HCT116 (cell line): ENCODE results near the gene UACA. TPM values are rescaled to one million over a fixed set of nuclear protein-coding genes. Genes with fewer than 3 reads are reported as not detected.

Experiments used
- ATAC-seq: fragments of 200-7000 bp; cut with Tn5 transposase; 2 replicates; pipeline ENCODE4 v1.9.1; 2020; ENCODE audit warnings: mild to moderate bottlenecking, moderate library complexity
- BruUV-seq: library from RNA; stranded (reverse); fragments of 400-500 nt; replicated peaks from 2 replicates; lab custom pipeline; 2021; lab: Mats Ljungman, UMichigan
- CTCF ChIA-PET: fragments of 300-600 bp; sonication (Branson Sonifier 250); formaldehyde crosslinking; loops from one replicate; lab custom pipeline; 2021; ENCODE audit warnings: antibody characterized with exemption; lab: Charles Lee
- POLR2A ChIA-PET: fragments of 300-600, 350-600 bp; sonication (Branson Sonifier 250); formaldehyde crosslinking; loops from one replicate; lab custom pipeline; 2021; ENCODE audit warnings: antibody characterized with exemption; lab: Charles Lee
- RAD21 ChIA-PET, 2 experiments: fragments of 300-600 bp; sonication (Branson Sonifier 250); formaldehyde crosslinking; loops; one replicate each; lab custom pipeline; 2023; ENCODE audit warnings: low total read pairs in 2 of 2; ENCODE audit not compliant: uncharacterized antibody in 2 of 2, unreplicated experiment in 2 of 2, low non-redundant PET in 1 of 2; lab: Charles Lee
- DNase-seq: peaks from one replicate; pipeline ENCODE4 v3.0.0-alpha.2; 2010; ENCODE audit warnings: low read depth, low spot score
- H2AFZ ChIP-seq: fragments of 200-600 bp; shearing (Covaris generic), sonication (generic); 2 replicates; pipeline ENCODE4 v1.6.1; 2017; ENCODE audit warnings: low read depth, mixed run types, mixed read lengths, antibody characterized with exemption, low read length; ENCODE audit not compliant: poor library complexity, severe bottlenecking
- H3K27ac ChIP-seq: 2 replicates; pipeline ENCODE4 v1.5.1; 2012; ENCODE audit warnings: low read depth, low read length
- H3K27me3 ChIP-seq: fragments of 200-600 bp; sonication (generic); 2 replicates; pipeline ENCODE4 v1.6.1; 2016; ENCODE audit warnings: mixed run types, low read length, mixed read lengths; ENCODE audit not compliant: insufficient read depth
- H3K36me3 ChIP-seq, 2 experiments: fragments of 200-500 bp in 1 of 2; fragments of 200-600 bp in 1 of 2; sonication (Bioruptor generic) in 1 of 2; sonication (generic) in 1 of 2; 2 replicates each; pipeline versions ENCODE4 v1.5.1 to v1.6.1; 2014 to 2016; ENCODE audit warnings: low read length in 2 of 2, inconsistent platforms in 1 of 2, mixed read lengths in 1 of 2, mixed run types in 1 of 2; ENCODE audit not compliant: insufficient read depth in 2 of 2, control insufficient read depth in 1 of 2
- H3K4me1 ChIP-seq, 2 experiments: fragments of 200-600 bp in 1 of 2; sonication (generic) in 1 of 2; 2 replicates each; pipeline versions ENCODE4 v1.5.1 to v1.6.1; 2012 to 2017; ENCODE audit warnings: low read length in 2 of 2, inconsistent platforms in 1 of 2, mild to moderate bottlenecking in 1 of 2, mixed read lengths in 1 of 2, mixed run types in 1 of 2, moderate library complexity in 1 of 2; ENCODE audit not compliant: insufficient read depth in 2 of 2, control insufficient read depth in 1 of 2
- H3K4me2 ChIP-seq: fragments of 200-600 bp; sonication (generic); 2 replicates; pipeline ENCODE4 v1.6.1; 2017; ENCODE audit warnings: mixed run types, low read length, mixed read lengths
- H3K4me3 ChIP-seq, 2 experiments: fragments of 200-600 bp in 1 of 2; sonication (generic) in 1 of 2; replicated peaks in 1 of 2; 2 replicates each; pipeline ENCODE4 v1.5.1; 2011 to 2016; ENCODE audit warnings: low read length in 2 of 2, control low read depth in 1 of 2, low read depth in 1 of 2, mild to moderate bottlenecking in 1 of 2, mixed read lengths in 1 of 2, mixed run types in 1 of 2
- H3K79me2 ChIP-seq: fragments of 200-600 bp; sonication (generic); 2 replicates; pipeline ENCODE4 v1.6.1; 2017; ENCODE audit warnings: mild to moderate bottlenecking, mixed run types, low read length, moderate library complexity, mixed read lengths; ENCODE audit not compliant: insufficient read depth
- H3K9ac ChIP-seq: fragments of 200-600 bp; sonication (generic); 2 replicates; pipeline ENCODE4 v1.6.1; 2016; ENCODE audit warnings: low read length, mixed read lengths
- H3K9me2 ChIP-seq: fragments of 200-600 bp; sonication (generic), shearing (Covaris generic); 2 replicates; pipeline ENCODE4 v1.6.1; 2017; ENCODE audit warnings: mixed run types, mild to moderate bottlenecking, moderate library complexity; ENCODE audit not compliant: insufficient read depth
- H3K9me3 ChIP-seq, 2 experiments: fragments of 200-500 bp in 1 of 2; fragments of 200-600 bp in 1 of 2; sonication (Bioruptor generic) in 1 of 2; sonication (generic) in 1 of 2; 2 replicates each; pipeline ENCODE4 v1.6.1; 2014 to 2017; ENCODE audit warnings: low read length in 2 of 2, mixed read lengths in 2 of 2, inconsistent platforms in 1 of 2, low read depth in 1 of 2, mild to moderate bottlenecking in 1 of 2, mixed run types in 1 of 2, moderate library complexity in 1 of 2; ENCODE audit not compliant: control insufficient read depth in 1 of 2, insufficient read depth in 1 of 2
- H4K20me1 ChIP-seq: fragments of 200-600 bp; sonication (generic), shearing (Covaris generic); 2 replicates; pipeline ENCODE4 v1.6.1; 2017; ENCODE audit warnings: mixed run types, mild to moderate bottlenecking, moderate library complexity; ENCODE audit not compliant: insufficient read depth
- ATF3 ChIP-seq: IDR thresholded peaks from 2 replicates; pipeline ENCODE4 v1.6.1; 2012
- CEBPB ChIP-seq: IDR thresholded peaks from 2 replicates; pipeline ENCODE4 v1.6.1; 2012; ENCODE audit warnings: low read depth
- EZH2phosphoT487 ChIP-seq: fragments of 200-600 bp; IDR thresholded peaks from 2 replicates; pipeline ENCODE4 v1.6.1; 2018; ENCODE audit warnings: antibody characterized with exemption, borderline replicate concordance
- FOSL1 ChIP-seq: IDR thresholded peaks from 2 replicates; pipeline ENCODE4 v1.6.1; 2012; ENCODE audit warnings: low read depth
- JUND ChIP-seq: IDR thresholded peaks from 2 replicates; pipeline ENCODE4 v1.6.1; 2012
- POLR2AphosphoS5 ChIP-seq: IDR thresholded peaks from 2 replicates; pipeline ENCODE4 v1.6.1; 2011; ENCODE audit warnings: mild to moderate bottlenecking, low read depth, low read length, moderate library complexity
- REST ChIP-seq: IDR thresholded peaks from 2 replicates; pipeline ENCODE4 v1.6.1; 2012; ENCODE audit warnings: low read depth
- SRF ChIP-seq: IDR thresholded peaks from 2 replicates; pipeline ENCODE4 v1.6.1; 2012; ENCODE audit warnings: low read depth
- YY1 ChIP-seq: IDR thresholded peaks from 2 replicates; pipeline ENCODE4 v1.6.1; 2011; ENCODE audit warnings: low read length, low read depth, moderate library complexity, mild to moderate bottlenecking; ENCODE audit not compliant: insufficient replicate concordance; ENCODE audit errors: extremely low read depth
- ZBTB33 ChIP-seq: IDR thresholded peaks from 2 replicates; pipeline ENCODE4 v1.6.1; 2011; ENCODE audit warnings: mild to moderate bottlenecking, low read length, moderate library complexity; ENCODE audit not compliant: insufficient replicate concordance; ENCODE audit errors: extremely low read depth
- ZFX ChIP-seq: fragments of 450-650 bp; IDR thresholded peaks from 2 replicates; pipeline ENCODE4 v1.6.1; 2017
- intact Hi-C: fragments of 100-400 bp; cut with micrococcal nuclease; formaldehyde crosslinking; loops from 2 replicates; pipeline ENCODE4 v1.10.0; 2022
- total RNA-seq: library from RNA; stranded (reverse); gene quantifications from one replicate; pipeline ENCODE4 v1.2.1, GENCODE V29; 2021; ENCODE audit not compliant: unreplicated experiment
- TF ChIP-seq, protein P1 (sequence below), 3 experiments: fragments of 200-600 bp in 1 of 3; sonication (generic) in 1 of 3; IDR thresholded peaks in 2 of 3; conservative IDR thresholded peaks in 1 of 3; 2 replicates each; pipeline ENCODE4 v1.5.1; 2012 to 2017; ENCODE audit warnings: low read depth in 2 of 3, low read length in 2 of 3, antibody characterized with exemption in 1 of 3, borderline replicate concordance in 1 of 3, control low read depth in 1 of 3, mild to moderate bottlenecking in 1 of 3, mixed read lengths in 1 of 3, mixed run types in 1 of 3, moderate library complexity in 1 of 3; ENCODE audit not compliant: insufficient read depth in 1 of 3
- TF ChIP-seq, protein P2 (sequence below): IDR thresholded peaks from 2 replicates; pipeline ENCODE4 v1.6.1; 2012

The UACA gene
- total RNA-seq, 1 experiment from 2014 or later = 47.4 TPM

DNA sequence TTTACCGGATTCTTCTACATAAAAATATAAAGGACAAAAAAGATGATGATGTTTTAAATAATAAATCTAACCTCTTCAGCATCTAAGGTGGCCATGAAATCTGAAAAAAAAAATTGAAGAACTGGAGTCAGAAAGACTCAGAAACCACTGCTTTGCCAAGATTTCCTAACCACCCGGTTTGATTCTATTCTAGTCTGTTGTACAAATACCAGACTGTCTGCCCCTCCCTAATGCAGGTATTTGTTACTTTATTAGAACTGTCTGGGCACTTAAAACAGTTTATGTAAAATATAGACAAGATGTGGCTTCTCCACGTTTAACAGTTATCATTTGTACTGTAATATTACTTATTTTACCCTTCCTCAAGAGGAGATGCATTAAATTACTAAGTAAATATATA, 48.8 kb downstream of the UACA start:
- peaks cover 5 to 11% of the 10 kb centered on the region in 2 experiments; a peak in 3 of 4 replicates for H3K4me1 ChIP-seq
- H3K27ac ChIP-seq = no peak overlapping the region
- H4K20me1 ChIP-seq = no peaks in the 10 kb centered on the region
- H2AFZ ChIP-seq = no peak overlapping the region
- ChIA-PET CTCF (interaction anchor here (1.2 to 3.4 kb wide), 2 partner anchors 8 to 111 kb away, joined by 3 to 21 read pairs; no protein-coding TSS in a partner anchor), POLR2A (no interaction called here), RAD21 (no interaction called here)
- ATAC-seq = no peak
- H3K27me3 ChIP-seq = no peaks in the 10 kb centered on the region
- BruUV-seq = no TSS peak
- no peak overlapping the region for H3K4me2 ChIP-seq
- DNase-seq = no peak
- H3K36me3 ChIP-seq = no peaks in the 10 kb centered on the region
- no peaks in the 10 kb centered on the region for H3K9me3 ChIP-seq
- 0 out of 2 replicates have a peak, but pooled peaks cover 4% of the 10 kb centered on the region for H3K79me2 ChIP-seq
- TF ChIP-seq ZBTB33 (no peak), POLR2AphosphoS5 (no peak), ATF3 (no peak), REST (no peak), SRF (no peak), FOSL1 (no peak), EZH2phosphoT487 (no peak), JUND (no peak), YY1 (no peak), ZFX (no peak), CEBPB (no peak)
- TF ChIP-seq, protein P1, sequence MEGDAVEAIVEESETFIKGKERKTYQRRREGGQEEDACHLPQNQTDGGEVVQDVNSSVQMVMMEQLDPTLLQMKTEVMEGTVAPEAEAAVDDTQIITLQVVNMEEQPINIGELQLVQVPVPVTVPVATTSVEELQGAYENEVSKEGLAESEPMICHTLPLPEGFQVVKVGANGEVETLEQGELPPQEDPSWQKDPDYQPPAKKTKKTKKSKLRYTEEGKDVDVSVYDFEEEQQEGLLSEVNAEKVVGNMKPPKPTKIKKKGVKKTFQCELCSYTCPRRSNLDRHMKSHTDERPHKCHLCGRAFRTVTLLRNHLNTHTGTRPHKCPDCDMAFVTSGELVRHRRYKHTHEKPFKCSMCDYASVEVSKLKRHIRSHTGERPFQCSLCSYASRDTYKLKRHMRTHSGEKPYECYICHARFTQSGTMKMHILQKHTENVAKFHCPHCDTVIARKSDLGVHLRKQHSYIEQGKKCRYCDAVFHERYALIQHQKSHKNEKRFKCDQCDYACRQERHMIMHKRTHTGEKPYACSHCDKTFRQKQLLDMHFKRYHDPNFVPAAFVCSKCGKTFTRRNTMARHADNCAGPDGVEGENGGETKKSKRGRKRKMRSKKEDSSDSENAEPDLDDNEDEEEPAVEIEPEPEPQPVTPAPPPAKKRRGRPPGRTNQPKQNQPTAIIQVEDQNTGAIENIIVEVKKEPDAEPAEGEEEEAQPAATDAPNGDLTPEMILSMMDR (IDR thresholded peaks at IDR 0.05 in 2 of 3, conservative IDR thresholded peaks at IDR 0.05 in 1 of 3; ENCODE audit: borderline replicate concordance in 1 of 3, insufficient read depth in 1 of 3, low read depth in 2 of 3, low read length in 2 of 3) = no peak
- TF ChIP-seq, protein P2, sequence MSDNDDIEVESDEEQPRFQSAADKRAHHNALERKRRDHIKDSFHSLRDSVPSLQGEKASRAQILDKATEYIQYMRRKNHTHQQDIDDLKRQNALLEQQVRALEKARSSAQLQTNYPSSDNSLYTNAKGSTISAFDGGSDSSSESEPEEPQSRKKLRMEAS = no peak
- intact Hi-C loops = no loop called here
- no peak overlapping the region for H3K4me3 ChIP-seq
- no peaks in the 10 kb centered on the region for H3K9me2 ChIP-seq
- no peak overlapping the region for H3K9ac ChIP-seq
